B cell (primary cell): Measurements from ENCODE around the gene HYAL2. TPM values are rescaled to one million over a fixed set of nuclear protein-coding genes. Genes with fewer than 3 reads are reported as not detected.
A peak's percentile ranks its signal among the peaks of the same experiment; 100 is the strongest.

Experiments
- ATAC-seq: fragments of 200-7000 bp; cut with Tn5 transposase; one replicate; pipeline ENCODE4 v1.10.0; 2021; ENCODE audit warnings: low read depth, mild to moderate bottlenecking, moderate number of reproducible peaks, moderate library complexity
- CTCF ChIA-PET: fragments of 350-600 bp; sonication (Branson Sonifier 250); formaldehyde crosslinking; loops from one replicate; lab custom pipeline; 2021; ENCODE audit warnings: antibody characterized with exemption, inconsistent platforms; lab: Charles Lee
- POLR2A ChIA-PET: fragments of 350-600 bp; sonication (Branson Sonifier 250); formaldehyde crosslinking; loops from one replicate; lab custom pipeline; 2021; ENCODE audit warnings: antibody characterized with exemption; lab: Charles Lee
- DNase-seq: peaks from one replicate; pipeline ENCODE4 v3.0.0; 2013
- H2AFZ ChIP-seq: 2 replicates; pipeline ENCODE4 v1.6.1; 2012; ENCODE audit warnings: mild to moderate bottlenecking, low read depth, low read length; ENCODE audit not compliant: insufficient read depth, poor library complexity, severe bottlenecking
- H3K27ac ChIP-seq, 2 donors: 1 replicate in 1 of 2; 2 replicates in 1 of 2; pipeline ENCODE4 v1.5.1; 2012 to 2013; ENCODE audit warnings: low read length in 2 of 2, mild to moderate bottlenecking in 2 of 2, moderate library complexity in 1 of 2
- H3K27me3 ChIP-seq, 4 experiments: fragments of 200-600 bp in 1 of 4; sonication (generic) in 1 of 4; replicated peaks in 1 of 4; 1 replicate in 2 of 4; 2 replicates in 2 of 4; pipeline versions ENCODE4 v1.6.1 to v1.7.0; 2013 to 2016; ENCODE audit warnings: low read length in 3 of 4, mild to moderate bottlenecking in 2 of 4, mixed read lengths in 1 of 4, moderate library complexity in 1 of 4; ENCODE audit not compliant: insufficient read depth in 4 of 4, control insufficient read depth in 3 of 4; ENCODE audit errors: control extremely low read depth in 1 of 4
- H3K36me3 ChIP-seq, 2 experiments: replicated peaks in 1 of 2; 1 replicate in 1 of 2; 2 replicates in 1 of 2; pipeline versions ENCODE4 v1.6.1 to v1.7.1; 2013; ENCODE audit warnings: low read length in 1 of 2; ENCODE audit not compliant: insufficient read depth in 2 of 2, control insufficient read depth in 1 of 2; ENCODE audit errors: control extremely low read depth in 1 of 2, extremely low read depth in 1 of 2
- H3K4me1 ChIP-seq, 2 donors: fragments of 200-600 bp in 1 of 2; sonication (generic) in 1 of 2; 1 replicate in 1 of 2; 2 replicates in 1 of 2; pipeline versions ENCODE4 v1.5.1 to v1.6.1; 2013 to 2017; ENCODE audit warnings: low read length in 2 of 2; ENCODE audit not compliant: control insufficient read depth in 2 of 2, insufficient read depth in 2 of 2
- H3K4me2 ChIP-seq: replicated peaks from 2 replicates; pipeline ENCODE3; 2012; ENCODE audit warnings: mild to moderate bottlenecking, low read depth, low read length; ENCODE audit not compliant: poor library complexity, severe bottlenecking
- H3K4me3 ChIP-seq, 5 experiments: fragments of 200-600 bp in 1 of 5; sonication (generic) in 1 of 5; 1 replicate in 3 of 5; 2 replicates in 2 of 5; pipeline versions ENCODE4 v1.5.1 to v1.7.0; 2011 to 2016; ENCODE audit warnings: low read length in 4 of 5, mild to moderate bottlenecking in 4 of 5, low read depth in 2 of 5, control low read depth in 1 of 5, moderate library complexity in 1 of 5; ENCODE audit not compliant: insufficient read depth in 1 of 5; ENCODE audit errors: control extremely low read depth in 1 of 5, extremely low read depth in 1 of 5
- H3K79me2 ChIP-seq: fragments of 200-600 bp; sonication (generic); one replicate; pipeline ENCODE4 v1.6.0; 2016; ENCODE audit warnings: low read length; ENCODE audit not compliant: control insufficient read depth, insufficient read depth
- H3K9ac ChIP-seq: fragments of 200-600 bp; sonication (generic); 2 replicates; pipeline ENCODE4 v1.6.1; 2017; ENCODE audit warnings: mild to moderate bottlenecking, low read length, moderate library complexity
- H3K9me3 ChIP-seq, 3 donors: one replicate each; pipeline versions ENCODE4 v1.6.1 to v1.7.1; 2013; ENCODE audit warnings: low read length in 2 of 3; ENCODE audit not compliant: control insufficient read depth in 2 of 3, insufficient read depth in 1 of 3; ENCODE audit errors: control extremely low read depth in 1 of 3
- H4K20me1 ChIP-seq: 2 replicates; pipeline ENCODE4 v1.6.0; 2012; ENCODE audit warnings: mild to moderate bottlenecking, low read length; ENCODE audit not compliant: insufficient read depth, control insufficient read depth, poor library complexity, severe bottlenecking
- H3K27ac Mint-ChIP-seq: one replicate; pipeline ENCODE4 v1.8.0; 2021; ENCODE audit warnings: mixed read lengths
- H3K27me3 Mint-ChIP-seq: one replicate; pipeline ENCODE4 v1.8.0; 2021; ENCODE audit warnings: mixed read lengths
- H3K4me1 Mint-ChIP-seq: one replicate; pipeline ENCODE4 v1.8.0; 2021; ENCODE audit warnings: mixed read lengths
- H3K4me3 Mint-ChIP-seq: one replicate; pipeline ENCODE4 v1.8.0; 2021; ENCODE audit warnings: mixed read lengths
- H3K9me3 Mint-ChIP-seq: one replicate; pipeline ENCODE4 v1.8.0; 2022; ENCODE audit warnings: mixed read lengths; ENCODE audit not compliant: insufficient read depth
- EZH2 ChIP-seq: IDR thresholded peaks from 2 replicates; pipeline ENCODE4 v1.6.1; 2012; ENCODE audit warnings: borderline replicate concordance, low read depth, mild to moderate bottlenecking, moderate library complexity, low read length; ENCODE audit not compliant: insufficient read depth, poor library complexity, severe bottlenecking
- WGBS: methylation state at CpG from one replicate; pipeline ENCODE4 v1.1.5; 2013; ENCODE audit warnings: missing lambda C conversion rate; ENCODE audit not compliant: insufficient coverage; 5-methylcytosine and 5-hydroxymethylcytosine counted together
- intact Hi-C: fragments of 100-400 bp; cut with micrococcal nuclease; formaldehyde crosslinking; loops from one replicate; pipeline ENCODE4 v1.10.0; 2022
- polyA plus RNA-seq: library from polyadenylated mRNA; depleted of rRNA; stranded (reverse); fragments of >200 nt; gene quantifications from 2 replicates; pipeline ENCODE4 v1.2.3, GENCODE V29; 2012
- total RNA-seq, 2 donors: library from RNA; stranded (reverse); fragments of 120-200 nt in 1 of 2; gene quantifications; 1 replicate in 1 of 2; 2 replicates in 1 of 2; pipeline versions ENCODE4 v1.2.3 to v1.2.4, GENCODE V29; 2013 to 2022
- TF ChIP-seq, protein P1 (sequence below): fragments of 200-600 bp; IDR thresholded peaks from one replicate; pipeline ENCODE4 v1.8.0; 2022; ENCODE audit warnings: antibody characterized with exemption, mild to moderate bottlenecking

Gene HYAL2
- total and polyA plus RNA-seq, 2 donors (not counting 1 experiment from before 2014, with no cell fraction given) = 4.2 to 5.1 TPM

GRCh38 chr3:50356553-50356952, 34.0 kb upstream of the HYAL2 start:
- Histone ChIP-seq H2AFZ (no peak overlapping the region), H3K79me2 (peaks cover 61% of the 10 kb centered on the region), H3K36me3 (peaks cover 5 to 47% of the 10 kb centered on the region in 2 experiments), H3K4me2 (peak overlapping the region; percentile 94), H3K4me3 (no peak overlapping the region), H3K4me1 (peaks cover 30 to 41% of the 10 kb centered on the region in 2 donors), H3K9ac (no peak overlapping the region), H3K27me3 (no peaks in the 10 kb centered on the region), H4K20me1 (peaks cover 70% of the 10 kb centered on the region), H3K27ac (peak overlapping the region in 1 of 2 donors; percentile 2), H3K9me3 (no peaks in the 10 kb centered on the region)
- Mint-ChIP-seq H3K4me1 (peaks cover 54% of the 10 kb centered on the region), H3K27ac (no peak overlapping the region), H3K4me3 (peak overlapping the region; percentile 99), H3K9me3 (no peaks in the 10 kb centered on the region), H3K27me3 (no peaks in the 10 kb centered on the region)
- WGBS = 94% methylated on average over 5 of the region's 5 CpGs
- intact Hi-C loops = no loop called here
- no peak for TF ChIP-seq EZH2
- TF ChIP-seq, protein P1, sequence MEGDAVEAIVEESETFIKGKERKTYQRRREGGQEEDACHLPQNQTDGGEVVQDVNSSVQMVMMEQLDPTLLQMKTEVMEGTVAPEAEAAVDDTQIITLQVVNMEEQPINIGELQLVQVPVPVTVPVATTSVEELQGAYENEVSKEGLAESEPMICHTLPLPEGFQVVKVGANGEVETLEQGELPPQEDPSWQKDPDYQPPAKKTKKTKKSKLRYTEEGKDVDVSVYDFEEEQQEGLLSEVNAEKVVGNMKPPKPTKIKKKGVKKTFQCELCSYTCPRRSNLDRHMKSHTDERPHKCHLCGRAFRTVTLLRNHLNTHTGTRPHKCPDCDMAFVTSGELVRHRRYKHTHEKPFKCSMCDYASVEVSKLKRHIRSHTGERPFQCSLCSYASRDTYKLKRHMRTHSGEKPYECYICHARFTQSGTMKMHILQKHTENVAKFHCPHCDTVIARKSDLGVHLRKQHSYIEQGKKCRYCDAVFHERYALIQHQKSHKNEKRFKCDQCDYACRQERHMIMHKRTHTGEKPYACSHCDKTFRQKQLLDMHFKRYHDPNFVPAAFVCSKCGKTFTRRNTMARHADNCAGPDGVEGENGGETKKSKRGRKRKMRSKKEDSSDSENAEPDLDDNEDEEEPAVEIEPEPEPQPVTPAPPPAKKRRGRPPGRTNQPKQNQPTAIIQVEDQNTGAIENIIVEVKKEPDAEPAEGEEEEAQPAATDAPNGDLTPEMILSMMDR = no peak
- no peak for ATAC-seq
- no peak for DNase-seq
- CTCF ChIA-PET = interaction anchor here (5.2 kb wide), 1 partner anchor 9 kb away, joined by 27 read pairs; no protein-coding TSS in a partner anchor
- POLR2A ChIA-PET = interaction anchor here (1.2 kb wide), 1 partner anchor 9 kb away, joined by 3 read pairs; no protein-coding TSS in a partner anchor

GRCh38 chr3:50355829-50356552, 33.4 kb upstream of the HYAL2 start:
- H3K4me3 Mint-ChIP-seq = peak overlapping the region; percentile 13
- peaks cover 60% of the 10 kb centered on the region for H3K4me1 Mint-ChIP-seq
- Histone ChIP-seq H3K4me2 (peak overlapping the region; percentile 94), H3K9ac (no peak overlapping the region), H3K4me1 (peaks cover 36 to 46% of the 10 kb centered on the region in 2 donors), H3K36me3 (peaks cover 5 to 47% of the 10 kb centered on the region in 2 experiments), H4K20me1 (peaks cover 76% of the 10 kb centered on the region), H3K79me2 (peaks cover 67% of the 10 kb centered on the region), H3K27ac (no peak overlapping the region), H2AFZ (no peak overlapping the region), H3K4me3 (no peak overlapping the region), H3K9me3 (no peaks in the 10 kb centered on the region), H3K27me3 (no peaks in the 10 kb centered on the region)
- DNase-seq (no peak), ATAC-seq (no peak)
- no peak overlapping the region for H3K27ac Mint-ChIP-seq
- no peaks in the 10 kb centered on the region for H3K9me3 Mint-ChIP-seq
- TF ChIP-seq EZH2 = no peak
- TF ChIP-seq, protein P1 = no peak
- CTCF ChIA-PET = interaction anchor here (1.0 to 5.2 kb wide), 2 partner anchors 8 to 18 kb away, joined by 3 to 27 read pairs; no protein-coding TSS in a partner anchor
- intact Hi-C loops = no loop called here
- H3K27me3 Mint-ChIP-seq = no peaks in the 10 kb centered on the region
- POLR2A ChIA-PET = no interaction called here
- 89% methylated on average over 4 of the region's 5 CpGs for WGBS
